Smooth muscle cell (in vitro differentiated cells): Measurements from ENCODE around the gene BICC1. TPM values are rescaled to one million over a fixed set of nuclear protein-coding genes. Genes with fewer than 3 reads are reported as not detected.
"Not testable (repeated sequence)": the region's sequence is repeated elsewhere in the genome, so short reads cannot be mapped to it uniquely, and the experiment has no call there.

Experiments used
- DNase-seq: peaks from one replicate; lab custom pipeline; 2025; ENCODE audit not compliant: unreplicated experiment; lab: John Stamatoyannopoulos, UW
- H2AFZ ChIP-seq: fragments of 200-600 bp; sonication (generic); 2 replicates; pipeline ENCODE4 v1.6.0; 2016; ENCODE audit warnings: antibody characterized with exemption, low read depth, mild to moderate bottlenecking
- H3F3A ChIP-seq: fragments of 200-600 bp; sonication (generic); 2 replicates; pipeline ENCODE4 v1.6.0; 2017; ENCODE audit warnings: antibody characterized with exemption, low read depth
- H3K27ac ChIP-seq: fragments of 200-600 bp; sonication (generic); 2 replicates; pipeline ENCODE4 v1.5.1; 2016; ENCODE audit warnings: low read depth, mild to moderate bottlenecking
- H3K27me3 ChIP-seq: fragments of 200-600 bp; sonication (generic); 2 replicates; pipeline ENCODE4 v1.6.1; 2016; ENCODE audit warnings: low read depth, mild to moderate bottlenecking
- H3K36me3 ChIP-seq: fragments of 200-600 bp; sonication (generic); 2 replicates; pipeline ENCODE4 v1.5.1; 2016; ENCODE audit warnings: low read depth
- H3K4me1 ChIP-seq: fragments of 200-600 bp; sonication (generic); 2 replicates; pipeline ENCODE4 v1.5.1; 2016; ENCODE audit warnings: low read depth
- H3K4me2 ChIP-seq: fragments of 200-600 bp; sonication (generic); 2 replicates; pipeline ENCODE4 v1.6.0; 2016; ENCODE audit warnings: mild to moderate bottlenecking
- H3K4me3 ChIP-seq: fragments of 200-600 bp; sonication (generic); 2 replicates; pipeline ENCODE4 v1.5.1; 2016; ENCODE audit warnings: mild to moderate bottlenecking
- H3K79me2 ChIP-seq: fragments of 200-600 bp; sonication (generic); 2 replicates; pipeline ENCODE4 v1.6.0; 2016; ENCODE audit warnings: low read depth, mild to moderate bottlenecking
- H3K9ac ChIP-seq: fragments of 200-600 bp; sonication (generic); 2 replicates; pipeline ENCODE4 v1.6.0; 2016; ENCODE audit warnings: low read depth
- H3K9me3 ChIP-seq: fragments of 200-600 bp; sonication (generic); replicated peaks from 2 replicates; pipeline ENCODE4 v1.5.1; 2016; ENCODE audit warnings: low read depth
- H4K20me1 ChIP-seq: fragments of 200-600 bp; sonication (generic); 2 replicates; pipeline ENCODE4 v1.6.0; 2016; ENCODE audit warnings: low read depth
- WGBS: methylation state at CpG from one replicate; pipeline ENCODE4 v1.1.7; 2016; ENCODE audit warnings: low lambda C conversion rate; 5-methylcytosine and 5-hydroxymethylcytosine counted together
- polyA plus RNA-seq: library from polyadenylated mRNA; unstranded; fragments of >200 nt; fragmentation: Nextera tagmentation; extraction: Ambion mirVana; gene quantifications from 2 replicates; pipeline ENCODE4 v1.2.1, GENCODE V29; 2016
- total RNA-seq: library from RNA; depleted of rRNA; stranded (reverse); fragments of >200 nt; gene quantifications from 2 replicates; pipeline ENCODE4 v1.2.3, GENCODE V29; 2014
- TF ChIP-seq, protein P1 (sequence below): fragments of 200-600 bp; sonication (generic); IDR thresholded peaks from 2 replicates; pipeline ENCODE4 v1.5.1; 2017; ENCODE audit warnings: borderline replicate concordance, mild to moderate bottlenecking, antibody characterized with exemption; ENCODE audit not compliant: insufficient read depth, poor library complexity, severe bottlenecking

Gene BICC1
- total and polyA plus RNA-seq, 2 experiments from 2014 or later: 7.9 to 23.0 TPM

DNA sequence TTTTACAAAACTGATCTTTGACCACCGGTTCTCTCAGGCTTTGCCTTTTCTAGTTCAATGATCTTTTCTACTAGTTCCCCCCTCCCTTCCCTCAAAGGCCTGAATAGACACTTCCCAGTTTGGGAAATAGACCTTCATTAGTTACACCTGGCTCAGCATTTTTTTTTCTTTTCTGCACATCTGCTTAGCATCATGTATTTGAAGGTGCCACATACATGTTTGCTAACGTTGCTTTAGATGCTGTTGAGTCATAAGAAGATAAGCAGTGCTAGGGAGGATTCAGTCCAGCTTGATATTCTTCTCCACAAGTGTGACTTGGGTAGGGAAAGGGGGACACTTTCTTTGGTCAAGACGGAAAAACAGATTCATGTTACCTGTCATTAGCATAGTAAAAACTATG, 78.3 kb downstream of the BICC1 start:
- H3K36me3 ChIP-seq: no peaks in the 10 kb centered on the region
- H2AFZ ChIP-seq: no peak overlapping the region
- H4K20me1 ChIP-seq: no peaks in the 10 kb centered on the region
- H3K9ac ChIP-seq: no peak overlapping the region
- no peak overlapping the region for H3K4me3 ChIP-seq
- H3K27me3 ChIP-seq: no peaks in the 10 kb centered on the region
- DNase-seq: no peak
- H3K9me3 ChIP-seq: no peaks in the 10 kb centered on the region
- WGBS: 62% methylated on average over 3 of the region's 3 CpGs
- peak overlapping the region; percentile 69 for H3K27ac ChIP-seq
- H3K4me1 ChIP-seq: no peaks in the 10 kb centered on the region
- H3K4me2 ChIP-seq: peak overlapping the region; percentile 56
- peaks cover 12% of the 10 kb centered on the region for H3K79me2 ChIP-seq
- TF ChIP-seq, protein P1, sequence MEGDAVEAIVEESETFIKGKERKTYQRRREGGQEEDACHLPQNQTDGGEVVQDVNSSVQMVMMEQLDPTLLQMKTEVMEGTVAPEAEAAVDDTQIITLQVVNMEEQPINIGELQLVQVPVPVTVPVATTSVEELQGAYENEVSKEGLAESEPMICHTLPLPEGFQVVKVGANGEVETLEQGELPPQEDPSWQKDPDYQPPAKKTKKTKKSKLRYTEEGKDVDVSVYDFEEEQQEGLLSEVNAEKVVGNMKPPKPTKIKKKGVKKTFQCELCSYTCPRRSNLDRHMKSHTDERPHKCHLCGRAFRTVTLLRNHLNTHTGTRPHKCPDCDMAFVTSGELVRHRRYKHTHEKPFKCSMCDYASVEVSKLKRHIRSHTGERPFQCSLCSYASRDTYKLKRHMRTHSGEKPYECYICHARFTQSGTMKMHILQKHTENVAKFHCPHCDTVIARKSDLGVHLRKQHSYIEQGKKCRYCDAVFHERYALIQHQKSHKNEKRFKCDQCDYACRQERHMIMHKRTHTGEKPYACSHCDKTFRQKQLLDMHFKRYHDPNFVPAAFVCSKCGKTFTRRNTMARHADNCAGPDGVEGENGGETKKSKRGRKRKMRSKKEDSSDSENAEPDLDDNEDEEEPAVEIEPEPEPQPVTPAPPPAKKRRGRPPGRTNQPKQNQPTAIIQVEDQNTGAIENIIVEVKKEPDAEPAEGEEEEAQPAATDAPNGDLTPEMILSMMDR: no peak
- H3F3A ChIP-seq: no peaks in the 10 kb centered on the region

DNA sequence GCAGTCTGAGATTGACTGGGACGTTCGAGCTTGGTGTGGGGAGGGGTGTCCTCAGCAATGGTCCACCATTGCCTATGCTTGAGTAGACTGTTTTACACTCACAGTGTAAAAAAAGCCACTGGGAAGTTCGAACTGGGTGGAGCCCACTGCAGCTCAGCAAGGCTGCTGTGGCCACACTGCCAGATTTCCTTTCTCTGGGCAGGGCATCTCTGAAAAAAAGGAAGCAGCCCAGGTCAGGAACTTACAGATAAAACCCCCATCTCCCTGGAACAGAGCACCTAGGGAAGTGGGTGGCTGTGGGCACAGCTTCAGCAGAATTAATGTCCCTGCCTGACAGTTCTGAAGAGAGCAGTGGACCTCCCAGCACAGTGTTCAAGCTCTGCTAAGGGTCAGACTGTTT, 80.3 kb downstream of the BICC1 start:
- H3K36me3 ChIP-seq: no peaks in the 10 kb centered on the region
- DNase-seq: no peak
- H3K4me2 ChIP-seq: no peak overlapping the region
- no peak overlapping the region for H2AFZ ChIP-seq
- H3K27me3 ChIP-seq: no peaks in the 10 kb centered on the region
- no peaks in the 10 kb centered on the region for H4K20me1 ChIP-seq
- 62% methylated on average over 3 of the region's 3 CpGs for WGBS
- peaks cover 10% of the 10 kb centered on the region for H3K79me2 ChIP-seq
- H3K4me1 ChIP-seq: no peaks in the 10 kb centered on the region
- no peak overlapping the region for H3K4me3 ChIP-seq
- no peak overlapping the region for H3K9ac ChIP-seq
- no peaks in the 10 kb centered on the region for H3F3A ChIP-seq
- H3K27ac ChIP-seq: no peak overlapping the region
- TF ChIP-seq, protein P1: no peak
- H3K9me3 ChIP-seq: no peaks in the 10 kb centered on the region

DNA sequence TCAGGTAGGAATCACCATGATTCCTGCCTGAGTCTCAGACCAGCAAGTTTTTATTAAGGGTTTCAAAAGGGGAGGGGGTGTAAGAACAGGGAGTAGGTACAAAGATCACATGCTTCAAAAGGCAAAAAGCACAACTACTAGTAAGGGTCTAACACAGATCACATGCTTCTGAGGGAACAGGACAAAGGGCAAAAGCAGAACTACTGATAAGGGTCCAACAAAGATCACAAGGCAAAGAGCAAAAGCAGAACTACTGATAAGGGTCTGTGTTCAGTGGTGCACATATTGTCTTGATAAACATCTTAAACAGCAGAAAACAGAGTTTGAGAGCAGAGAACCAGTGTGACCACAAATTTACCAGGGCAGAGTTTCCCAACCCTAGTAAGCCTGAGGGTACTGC, 84.5 kb downstream of the BICC1 start:
- not testable (repeated sequence) for H2AFZ ChIP-seq, H4K20me1 ChIP-seq, H3K79me2 ChIP-seq, H3F3A ChIP-seq, H3K4me1 ChIP-seq, H3K36me3 ChIP-seq, H3K9me3 ChIP-seq, H3K4me3 ChIP-seq, DNase-seq, H3K4me2 ChIP-seq, H3K27ac ChIP-seq, H3K9ac ChIP-seq, H3K27me3 ChIP-seq

DNA sequence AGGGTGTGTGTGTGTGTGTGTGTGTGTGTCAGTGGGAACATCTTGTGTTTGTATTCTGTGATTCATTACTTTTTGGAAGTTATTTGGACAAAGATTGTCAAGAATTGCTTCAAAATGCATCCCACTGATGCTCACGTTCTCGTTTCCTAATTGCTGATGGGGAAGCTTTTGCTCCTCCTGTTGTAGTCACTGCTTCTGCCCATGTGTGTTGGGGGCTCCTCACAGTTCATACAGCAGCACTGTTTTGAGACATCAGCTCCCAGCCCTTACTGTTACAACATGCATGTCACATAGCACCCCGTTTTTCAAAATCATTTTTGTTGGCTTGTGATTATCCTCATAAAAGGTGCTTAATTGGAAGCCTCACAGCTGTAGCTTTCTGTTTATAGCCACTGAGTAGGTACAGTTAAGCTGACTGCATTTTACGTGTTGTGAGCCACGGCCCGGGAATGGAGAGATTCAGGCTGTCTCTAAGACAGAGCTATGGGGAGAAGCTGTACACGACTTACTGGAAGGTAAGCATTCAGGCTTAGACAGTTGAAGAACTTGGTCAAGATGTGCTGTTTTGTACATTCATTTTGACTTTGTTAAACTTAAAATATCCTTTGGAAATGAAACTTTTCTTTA, 87.4 kb downstream of the BICC1 start:
- H2AFZ ChIP-seq: no peak overlapping the region
- no peaks in the 10 kb centered on the region for H3K36me3 ChIP-seq
- H3K79me2 ChIP-seq: peaks cover 5% of the 10 kb centered on the region
- no peaks in the 10 kb centered on the region for H3K9me3 ChIP-seq
- H4K20me1 ChIP-seq: no peaks in the 10 kb centered on the region
- WGBS: 87% methylated on average over 7 of the region's 7 CpGs
- H3K4me2 ChIP-seq: no peak overlapping the region
- no peaks in the 10 kb centered on the region for H3K27me3 ChIP-seq
- no peak for DNase-seq
- no peaks in the 10 kb centered on the region for H3F3A ChIP-seq
- H3K27ac ChIP-seq: no peak overlapping the region
- H3K4me3 ChIP-seq: no peak overlapping the region
- H3K4me1 ChIP-seq: no peaks in the 10 kb centered on the region
- TF ChIP-seq, protein P1: no peak
- no peak overlapping the region for H3K9ac ChIP-seq
